ENCODE data around the gene MAPK7.
A peak's percentile ranks its signal among the peaks of the same experiment; 100 is the strongest.

MAPK7 gene

GRCh38 chr17:19378416-19379360 lies at the start of gene MAPK7:
MAPK7 (plus strand) TSS chr17:19378498; CDS start chr17:19378901, 403 bp downstream.
- DNase-seq = no peak

DNA sequence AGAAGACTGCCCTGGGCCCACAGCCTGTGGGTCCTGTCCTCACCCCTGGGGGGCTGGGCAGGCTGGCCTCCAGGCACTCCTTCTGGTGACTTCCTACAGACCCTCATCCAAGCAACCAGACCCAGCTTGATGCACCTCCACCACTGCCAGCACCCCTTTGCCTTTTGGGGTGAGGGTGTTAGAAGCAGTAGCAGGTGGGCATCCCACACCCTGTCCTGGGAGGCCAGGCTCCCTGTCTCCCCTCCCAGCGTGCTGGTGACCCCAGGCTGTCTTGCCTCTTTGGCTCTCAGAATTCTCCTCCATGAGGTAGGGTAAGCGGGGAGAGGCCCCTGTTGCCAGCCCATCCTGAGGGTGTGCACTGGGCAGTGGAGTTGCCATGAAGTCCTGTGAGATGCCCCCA lies 49.2 kb upstream of the MAPK7 start:
- no peak for DNase-seq

GRCh38 chr17:19329839-19330238 lies 48.5 kb upstream of the MAPK7 start:
- DNase-seq = no peak

GRCh38 chr17:19330271-19330670 lies 48.0 kb upstream of the MAPK7 start:
- DNase-seq = no peak

DNA sequence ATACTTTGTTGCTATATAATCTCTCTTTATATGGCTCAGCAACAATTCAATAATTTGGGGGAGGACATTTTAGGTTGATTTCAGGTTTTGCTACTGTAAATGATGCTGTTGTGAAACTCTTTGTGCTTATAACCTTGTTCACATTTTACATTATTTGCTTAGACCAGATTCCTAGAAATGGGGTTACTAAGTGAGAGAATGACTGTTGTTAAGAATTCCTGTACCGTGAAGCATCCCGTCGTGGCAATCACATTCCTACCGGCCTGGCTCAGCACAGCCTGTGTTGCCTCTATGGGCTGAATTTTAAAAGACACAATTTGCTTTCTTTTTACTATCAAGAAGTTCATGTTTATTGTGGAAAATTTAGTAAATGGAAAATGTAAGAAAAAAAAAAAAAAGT lies 47.2 kb upstream of the MAPK7 start:
- DNase-seq = no peak

- DNase-seq = no peak
Observed at GRCh38 chr17:19331543-19332245, 46.6 kb upstream of the MAPK7 start.

DNA sequence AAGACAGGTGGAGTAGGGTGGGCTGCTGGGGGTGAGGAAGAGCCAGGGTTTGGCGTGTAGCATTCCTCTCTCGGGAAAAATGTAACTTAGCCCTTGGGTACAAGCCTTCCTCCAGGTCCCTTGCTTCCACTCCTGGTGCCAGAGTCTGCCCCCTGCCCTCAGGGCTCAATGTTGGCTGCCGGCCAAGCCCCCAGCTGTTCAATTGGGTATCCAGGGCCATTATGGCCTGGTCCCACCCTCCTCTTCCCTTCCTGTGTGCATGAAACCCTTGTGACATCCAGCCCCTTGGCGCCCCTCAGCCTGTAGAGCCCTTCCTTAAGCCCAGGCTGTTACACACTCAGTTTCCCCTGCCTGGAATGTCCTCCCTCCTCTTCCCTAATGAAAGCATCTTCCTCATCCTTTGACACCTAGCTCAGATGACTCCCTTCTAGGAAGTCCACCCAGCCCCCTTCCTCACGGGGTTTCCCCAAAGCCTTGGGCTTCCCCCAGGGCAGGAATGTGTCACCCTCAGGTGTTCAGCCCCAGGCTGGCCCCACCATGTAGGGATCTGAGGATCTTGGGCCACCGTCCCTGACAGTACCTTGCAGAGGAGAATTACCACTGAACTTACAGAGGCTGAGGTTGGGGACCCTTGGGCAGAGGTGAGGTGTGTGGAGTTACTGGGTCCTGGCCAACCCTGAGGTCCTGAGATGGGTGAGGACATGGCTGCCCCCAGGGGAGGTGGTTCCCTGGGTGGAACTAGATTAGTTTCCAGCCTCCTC lies 45.7 kb upstream of the MAPK7 start:
- DNase-seq = peak; percentile 12

DNA sequence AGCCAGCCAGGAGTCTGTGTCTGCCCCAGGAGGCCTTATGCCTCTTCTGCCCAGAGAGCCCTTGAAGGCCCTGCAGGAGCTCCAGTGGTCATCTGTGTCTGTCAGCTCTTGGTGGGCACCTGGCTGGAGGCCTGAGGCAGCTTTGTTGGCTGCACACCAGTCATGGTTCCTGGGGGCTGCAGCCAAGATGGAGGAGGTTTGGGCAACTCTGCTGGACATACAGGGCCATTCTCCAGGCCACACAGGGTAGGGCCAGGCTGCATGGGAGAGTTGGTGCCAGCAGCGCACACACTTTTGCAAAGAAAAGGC lies 45.2 kb upstream of the MAPK7 start:
- no peak for DNase-seq

DNA sequence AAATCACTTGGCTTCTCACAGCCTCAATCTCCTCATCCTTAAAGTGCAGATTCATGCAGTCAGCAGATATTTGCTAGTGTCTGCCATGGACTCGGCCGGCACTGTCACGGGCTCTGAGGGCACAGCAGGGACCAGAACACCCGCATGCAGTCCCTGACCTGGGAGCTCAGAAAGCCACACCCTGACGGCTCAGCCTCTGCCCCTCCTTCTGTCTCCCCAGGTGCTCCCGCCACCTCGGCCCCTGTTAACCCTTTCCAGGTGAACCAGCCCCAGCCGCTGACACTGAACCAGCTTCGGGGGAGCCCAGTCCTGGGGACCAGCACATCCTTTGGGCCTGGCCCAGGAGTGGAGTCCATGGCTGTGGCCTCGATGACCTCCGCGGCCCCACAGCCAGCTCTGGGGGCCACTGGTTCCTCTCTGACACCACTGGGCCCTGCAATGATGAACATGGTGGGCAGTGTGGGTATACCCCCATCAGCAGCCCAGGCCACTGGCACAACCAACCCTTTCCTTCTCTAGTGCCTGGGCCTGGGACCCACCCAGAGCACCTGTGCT lies 44.5 kb upstream of the MAPK7 start:
- no peak for DNase-seq

DNA sequence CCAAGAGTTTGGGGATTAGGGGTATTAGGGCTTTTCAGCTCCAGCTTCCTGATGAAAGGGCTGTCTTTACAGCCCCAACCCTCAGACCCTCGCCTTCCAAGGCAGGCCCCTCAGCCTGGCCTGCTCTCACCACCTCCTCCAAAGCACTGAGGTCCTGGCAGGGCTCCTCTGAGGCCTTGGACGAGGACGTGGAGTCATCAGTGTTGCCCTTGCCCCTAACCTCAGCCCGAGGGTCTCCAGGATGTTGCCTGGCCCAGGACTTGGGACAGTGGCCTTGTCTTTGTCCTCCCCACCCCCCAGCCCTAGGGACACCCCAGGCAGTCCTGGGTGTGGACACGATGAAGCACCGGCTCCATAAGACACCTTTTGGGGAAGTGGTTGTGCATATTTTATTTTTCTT lies 44.0 kb upstream of the MAPK7 start:
- no peak for DNase-seq

DNA sequence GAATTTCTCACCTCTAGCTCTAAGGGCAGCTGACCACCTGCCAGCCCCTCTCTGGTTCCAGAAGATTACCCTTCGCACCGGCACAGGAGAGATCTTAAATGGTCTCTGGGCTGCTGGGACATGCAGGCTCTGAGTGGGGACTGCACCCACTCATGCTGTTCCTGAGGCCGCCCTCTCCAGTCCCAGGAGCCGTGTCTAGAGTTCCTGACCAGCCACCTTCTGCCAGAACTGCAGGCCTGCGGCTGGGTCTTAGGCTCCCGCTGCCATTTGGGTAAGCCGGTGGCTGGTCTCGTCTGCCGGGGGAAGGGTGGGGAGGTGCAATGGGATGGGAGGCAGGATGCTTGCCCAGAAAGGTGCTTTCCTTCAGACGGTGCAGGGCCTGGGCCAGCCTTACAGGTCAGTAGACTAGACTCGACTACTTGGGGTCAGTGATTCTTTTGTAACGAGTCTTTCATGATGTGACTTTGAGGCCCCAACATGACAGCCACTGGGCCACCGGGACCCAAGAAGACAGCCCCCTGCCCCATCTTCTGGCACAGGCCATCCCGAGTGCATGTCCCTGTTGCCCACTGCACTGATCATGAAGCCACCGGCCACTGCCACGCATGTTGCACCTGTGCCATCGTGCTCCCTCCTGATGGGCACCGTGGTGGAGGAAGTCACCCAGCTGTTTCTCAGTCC lies 42.2 kb upstream of the MAPK7 start:
- DNase-seq = no peak

GRCh38 chr17:19336938-19337711 lies 41.2 kb upstream of the MAPK7 start:
- no peak for DNase-seq

GRCh38 chr17:19337712-19338023 lies 40.6 kb upstream of the MAPK7 start:
- DNase-seq = no peak

DNA sequence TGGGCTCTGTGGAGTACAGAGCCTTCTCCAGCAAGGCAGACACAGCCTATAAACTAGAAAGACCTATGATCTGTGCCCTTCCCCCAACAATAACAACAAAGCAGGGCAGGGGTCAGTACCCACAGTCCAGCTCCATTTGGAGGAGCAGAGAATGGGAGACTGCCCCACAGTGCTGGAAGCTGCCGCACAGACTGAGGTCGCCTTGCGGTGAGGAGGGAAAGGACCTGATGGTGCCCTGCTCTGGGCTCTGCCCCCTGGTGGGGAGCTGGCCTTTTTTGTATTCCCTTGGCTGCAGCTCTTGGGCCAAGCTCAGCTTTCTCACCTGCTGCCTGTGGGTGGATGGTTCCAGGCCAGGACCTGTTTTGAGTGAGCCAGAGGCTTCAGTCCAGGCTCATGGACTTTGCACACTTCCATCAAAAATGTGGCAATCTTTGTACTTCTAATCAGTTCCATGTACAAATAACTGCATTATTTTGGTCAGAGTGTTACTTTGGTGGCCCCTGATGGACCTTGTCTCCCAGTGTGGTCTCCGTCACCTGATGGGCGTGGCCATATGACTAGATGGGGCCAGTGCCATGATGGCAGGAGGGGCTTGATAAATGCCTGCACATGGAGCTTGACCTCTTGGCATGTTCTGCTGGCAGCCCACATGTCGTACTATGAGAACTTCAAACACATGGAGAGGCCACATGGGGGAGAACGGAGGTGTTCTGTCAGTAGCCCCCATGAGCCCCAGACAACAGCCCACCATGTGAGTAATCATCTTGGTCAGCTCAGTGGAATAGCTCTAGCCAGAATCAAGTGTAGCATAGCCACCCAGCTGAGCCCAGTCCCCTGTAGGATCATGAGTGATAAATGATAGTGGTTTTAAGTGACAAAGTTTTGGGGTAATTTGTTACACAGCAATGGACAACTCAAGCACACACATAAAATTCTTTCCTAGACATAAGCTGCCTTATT lies 40.0 kb upstream of the MAPK7 start:
- DNase-seq = peak; percentile 61

GRCh38 chr17:19339341-19339815 lies 38.9 kb upstream of the MAPK7 start:
- DNase-seq = no peak

- DNase-seq = no peak
Observed at GRCh38 chr17:19341211-19341631, 37.1 kb upstream of the MAPK7 start.

- no peak for DNase-seq
Observed at GRCh38 chr17:19341641-19342610, 36.4 kb upstream of the MAPK7 start.

DNA sequence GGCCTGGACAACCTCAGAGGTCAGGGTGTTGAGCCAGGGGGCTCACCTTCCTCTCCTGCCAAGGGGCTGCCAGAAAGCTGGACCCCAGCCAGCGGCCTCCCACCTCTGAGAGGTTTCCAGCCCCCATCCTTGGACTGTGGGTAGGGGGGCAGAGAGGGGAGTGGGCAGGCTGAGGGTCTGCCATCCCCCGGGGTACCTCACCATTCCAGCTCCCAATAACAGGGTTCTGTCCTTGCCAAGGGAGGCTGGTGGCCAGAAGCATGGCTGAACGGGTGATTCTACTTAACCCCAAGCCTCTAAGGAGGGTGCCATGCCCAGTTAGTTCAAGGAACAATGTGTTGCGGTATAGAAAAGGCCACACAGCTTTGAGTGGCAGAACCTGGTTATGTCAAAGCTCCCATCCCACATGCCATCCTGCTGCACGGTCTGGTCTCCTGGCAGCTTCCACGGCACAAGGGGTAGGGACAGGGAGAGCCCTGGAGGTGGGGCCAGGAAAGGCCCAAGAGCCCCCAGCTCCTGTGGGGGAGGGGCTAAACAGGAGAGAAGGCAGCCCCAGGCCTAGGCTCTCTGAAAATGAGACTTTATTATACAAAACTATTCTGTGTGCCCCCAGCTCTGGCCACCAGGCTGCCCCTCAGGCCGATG lies 35.6 kb upstream of the MAPK7 start:
- no peak for DNase-seq

- DNase-seq = no peak
Observed at GRCh38 chr17:19343256-19343630, 35.1 kb upstream of the MAPK7 start.

All from activated CD4-positive, alpha-beta T cell treated with anti-CD3 and anti-CD28 coated beads, Interleukin-2, amount 50 U/mL, for 16 hours (primary cell).